HG02798 (cell line): ENCODE results near the gene PHIP.

Source experiments
- ATAC-seq: cut with Tn5 transposase; IDR thresholded peaks from one replicate; pipeline ENCODE4 v1.9.1; 2021; ENCODE audit warnings: mild to moderate bottlenecking; ENCODE audit not compliant: unreplicated experiment, poor library complexity

The PHIP gene

DNA sequence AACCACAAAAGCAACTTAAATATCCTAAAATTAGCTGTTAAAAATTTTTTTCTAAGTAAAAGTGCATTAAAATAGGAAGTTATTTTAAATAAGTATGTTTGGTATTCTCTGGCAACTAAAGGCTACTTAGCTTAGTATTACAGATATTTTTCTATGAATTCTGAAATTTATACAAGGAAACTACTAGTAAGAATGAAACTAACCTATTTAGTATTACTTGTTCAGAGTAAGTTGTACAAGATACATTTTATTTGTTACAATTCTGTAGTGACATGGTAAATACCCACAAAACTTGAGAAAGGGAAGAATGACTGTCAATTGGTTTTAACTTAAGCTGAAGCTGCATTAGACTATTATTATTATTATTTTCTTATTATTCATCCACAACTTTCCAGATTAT is 6.5 kb downstream of the PHIP start:
- ATAC-seq, result no peak

DNA sequence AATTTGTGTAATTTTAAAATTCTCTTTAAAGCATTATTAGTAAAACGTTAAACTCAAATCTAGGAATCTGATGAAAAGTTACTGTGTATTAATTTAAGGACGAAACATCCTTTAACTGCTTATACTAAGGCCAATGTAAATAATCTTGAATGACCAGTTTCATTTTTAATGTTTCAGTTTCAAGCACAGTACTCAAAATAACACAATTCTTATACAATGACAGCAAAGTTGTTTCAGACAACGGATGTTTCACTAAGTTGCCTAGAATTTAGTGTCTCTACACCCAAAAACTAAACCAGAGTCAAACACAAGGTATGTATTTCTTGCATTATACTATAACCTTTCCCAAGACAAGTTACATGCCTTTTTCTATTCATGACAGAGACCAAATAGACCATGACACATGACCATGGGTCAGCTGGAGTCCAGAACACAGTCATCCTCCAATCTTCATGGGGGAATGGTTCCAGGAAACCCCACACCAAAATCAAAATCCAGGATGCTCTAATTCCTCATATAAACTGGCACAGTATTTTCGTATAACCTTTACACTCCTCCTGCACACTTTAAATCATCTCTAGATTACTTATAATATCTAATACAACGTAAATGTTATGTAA is 7.7 kb downstream of the PHIP start:
- ATAC-seq, result peak; percentile 78

GRCh38 chr6:79066828-79067227 is 11.2 kb downstream of the PHIP start:
- ATAC-seq, result no peak

- ATAC-seq, result no peak
These were observed 11.7 kb downstream of the PHIP start for GRCh38 chr6:79066330-79066729.

GRCh38 chr6:79065232-79065631 is 12.8 kb downstream of the PHIP start:
- no peak for ATAC-seq

GRCh38 chr6:79064635-79065034 is 13.4 kb downstream of the PHIP start:
- peak; percentile 40 for ATAC-seq

DNA sequence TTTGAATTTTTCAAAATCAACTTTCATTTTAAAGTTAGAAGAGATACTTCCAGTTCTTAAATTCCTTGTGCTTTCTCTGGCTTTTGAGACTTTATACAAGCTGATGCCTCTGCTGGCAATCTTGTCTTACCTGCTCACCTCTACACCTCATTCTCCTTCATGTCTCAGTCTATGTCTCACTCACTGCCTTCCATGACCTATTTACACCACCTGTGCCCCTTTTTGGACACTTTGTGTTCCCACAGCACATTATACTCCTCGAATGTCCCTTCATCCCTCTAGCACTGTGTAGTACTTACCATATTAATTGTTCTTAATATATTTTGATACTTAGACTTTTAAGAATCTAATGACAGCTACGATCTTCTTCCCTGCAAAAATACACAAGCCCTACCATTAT is 15.3 kb downstream of the PHIP start:
- no peak for ATAC-seq

- ATAC-seq, result no peak
These were observed 20.3 kb downstream of the PHIP start for GRCh38 chr6:79057746-79058145.

- ATAC-seq, result no peak
These were observed 21.8 kb downstream of the PHIP start for GRCh38 chr6:79056226-79056625.

GRCh38 chr6:79048611-79049010 is 29.4 kb downstream of the PHIP start:
- no peak for ATAC-seq

GRCh38 chr6:79047072-79047471 is 31.0 kb downstream of the PHIP start:
- ATAC-seq, result no peak

DNA sequence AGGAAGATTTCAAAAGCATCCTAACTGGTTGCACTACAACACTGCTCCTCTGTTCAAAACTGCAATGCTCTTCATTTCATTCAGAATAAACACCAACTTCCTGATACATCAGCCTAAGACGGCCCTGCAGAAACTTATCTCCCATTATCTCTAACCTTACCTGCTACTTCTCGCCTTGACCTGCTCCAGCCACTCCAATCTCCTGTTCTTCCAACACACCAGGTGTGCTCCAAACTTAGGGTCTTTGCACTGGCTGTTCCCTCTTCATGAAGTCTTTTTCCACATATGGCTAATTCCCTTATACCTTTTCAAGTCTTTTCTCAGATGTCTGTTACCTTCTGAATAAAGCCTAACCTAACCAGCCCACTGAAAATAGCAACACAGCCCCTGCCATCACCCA is 32.1 kb downstream of the PHIP start:
- no peak for ATAC-seq

GRCh38 chr6:79042799-79043126 is 35.3 kb downstream of the PHIP start:
- no peak for ATAC-seq

DNA sequence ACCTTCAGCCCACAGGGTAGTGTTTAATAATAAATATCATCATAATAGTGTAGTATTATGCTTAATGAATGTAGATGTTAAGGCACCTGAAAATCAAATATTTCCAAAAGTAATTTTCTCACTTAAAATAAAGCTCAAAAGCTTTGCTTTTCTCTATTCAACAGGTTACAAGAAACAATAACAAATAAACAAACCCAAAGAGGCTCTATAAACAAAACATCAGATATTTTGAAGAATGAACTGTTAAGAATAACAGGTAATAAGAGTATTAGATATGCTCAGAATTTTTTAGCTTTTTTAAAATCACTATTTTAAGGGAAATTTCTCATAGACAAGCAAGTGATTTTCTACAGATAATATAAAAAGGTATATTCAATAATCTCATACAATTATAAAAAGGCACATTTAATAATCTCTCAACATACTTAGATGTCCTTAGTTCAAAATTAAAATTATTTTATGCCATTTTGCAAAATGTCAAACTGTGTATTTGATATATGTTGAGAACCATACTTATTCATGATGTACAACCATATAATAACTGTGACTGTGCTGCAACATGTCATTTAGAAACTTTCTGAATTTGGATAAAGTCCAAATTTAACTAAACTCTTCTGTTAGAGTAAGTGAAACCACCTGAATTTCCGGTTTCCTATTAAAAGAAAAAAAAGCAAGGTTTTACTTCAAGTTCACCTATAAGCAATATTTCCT is 35.8 kb downstream of the PHIP start:
- ATAC-seq, result peak; percentile 82

DNA sequence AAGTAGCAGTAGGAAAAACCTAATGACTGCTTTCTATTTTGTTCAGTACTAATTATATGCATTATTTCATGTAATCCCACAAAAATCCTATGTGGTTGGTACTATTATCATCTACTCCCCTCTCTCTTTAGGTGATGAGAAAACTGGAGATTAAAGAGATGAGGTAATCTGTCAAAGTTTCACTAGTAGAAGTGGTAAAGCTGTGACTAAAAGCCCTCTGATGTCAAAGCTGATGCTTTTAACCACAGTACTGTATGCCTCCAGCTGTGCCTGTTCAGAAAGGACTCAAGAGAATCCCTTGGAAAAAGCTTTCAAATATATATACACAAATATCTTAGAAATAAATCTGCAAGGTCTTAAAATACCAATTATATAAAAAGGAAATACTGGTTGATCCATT is 38.0 kb downstream of the PHIP start:
- ATAC-seq, result peak; percentile 77

DNA sequence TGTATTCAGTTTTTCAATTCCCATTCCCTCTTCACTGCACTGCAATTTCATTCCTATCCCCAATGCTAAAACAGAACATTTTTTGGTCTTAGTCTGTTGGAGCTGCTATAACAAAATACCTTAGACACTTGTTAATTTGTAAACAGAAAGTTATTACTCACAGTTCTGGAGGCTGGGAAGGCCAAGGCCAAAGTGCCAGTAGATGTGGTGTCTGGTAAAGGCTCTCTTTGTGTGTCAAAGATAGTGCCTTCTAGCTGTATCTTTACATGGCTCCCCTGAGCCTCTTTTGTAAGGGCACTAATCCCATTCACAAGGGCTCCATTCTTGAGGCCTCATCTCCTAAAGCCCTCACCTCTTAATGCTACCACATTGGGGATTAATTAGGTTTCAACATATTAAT is 40.0 kb downstream of the PHIP start:
- no peak for ATAC-seq

DNA sequence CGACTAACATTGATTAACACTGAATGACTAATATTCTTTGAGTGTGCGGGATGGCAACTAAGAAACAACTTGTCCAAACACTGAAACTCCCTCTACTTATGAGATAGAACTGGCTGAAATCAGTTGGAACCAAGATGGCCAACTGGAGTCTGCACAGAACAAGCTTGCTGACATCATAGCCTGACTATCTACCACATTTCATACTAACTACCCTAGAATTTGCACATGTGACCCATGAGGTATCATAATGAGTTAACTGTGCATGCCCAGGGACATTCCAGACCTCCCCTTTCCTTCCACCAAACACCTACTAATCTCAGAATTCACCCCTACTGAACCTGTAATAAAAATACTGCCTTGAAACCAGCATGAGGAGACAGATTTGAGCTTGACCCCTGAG is 43.2 kb downstream of the PHIP start:
- ATAC-seq, result no peak

GRCh38 chr6:79033279-79033678 is 44.8 kb downstream of the PHIP start:
- ATAC-seq, result no peak

GRCh38 chr6:79031821-79032590 is 46.0 kb downstream of the PHIP start:
- ATAC-seq, result no peak

DNA sequence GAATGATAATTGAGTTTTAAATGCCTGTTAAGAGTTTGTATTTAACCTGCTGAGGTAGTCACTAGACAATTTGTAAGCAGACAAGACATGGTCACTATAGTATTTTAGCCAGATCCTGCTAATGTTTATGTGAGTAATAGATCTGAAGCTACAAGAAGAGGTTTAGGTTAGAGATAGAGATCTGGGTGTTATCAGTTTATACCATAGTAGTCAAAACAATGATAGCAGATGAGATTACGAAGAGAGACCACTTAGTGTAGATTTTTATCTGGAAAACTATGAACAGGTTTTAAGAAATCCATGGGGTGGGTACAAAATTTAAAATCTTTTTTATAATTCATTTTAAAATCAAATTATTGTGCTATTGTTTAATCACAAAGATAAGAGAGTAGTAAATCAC is 47.5 kb downstream of the PHIP start:
- no peak for ATAC-seq

DNA sequence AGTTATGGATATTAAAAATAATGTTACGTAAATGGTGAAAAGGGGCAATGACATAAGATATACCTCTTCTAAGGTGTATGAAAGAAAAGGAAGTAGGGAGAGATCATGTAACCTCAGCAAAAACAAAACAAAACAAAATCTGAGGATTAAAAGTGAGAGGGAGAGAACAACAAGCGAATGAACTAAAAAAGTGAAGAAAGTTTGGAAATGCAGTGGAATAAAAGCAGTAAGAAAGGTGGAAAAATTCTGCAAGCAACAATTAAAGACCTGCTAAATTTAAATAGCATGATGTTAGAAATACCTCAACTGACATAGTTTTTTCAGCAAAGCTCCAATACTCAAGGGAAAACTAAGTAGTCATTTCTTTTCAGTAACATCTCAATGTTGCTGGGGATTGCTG is 48.0 kb downstream of the PHIP start:
- ATAC-seq, result no peak
